HG03442 (cell line): Measurements from ENCODE around the gene NUMBL.

Experiments
- ATAC-seq: cut with Tn5 transposase; IDR thresholded peaks from one replicate; pipeline ENCODE4 v1.9.1; 2021; ENCODE audit warnings: mild to moderate bottlenecking, moderate library complexity; ENCODE audit not compliant: unreplicated experiment

The NUMBL gene

GRCh38 chr19:40691421-40692211 lies 1.2 kb upstream of the NUMBL start:
- no peak for ATAC-seq

GRCh38 chr19:40690693-40691420 lies 406 bp upstream of the NUMBL start:
- ATAC-seq: peak; percentile 61

GRCh38 chr19:40689339-40690049 lies 957 bp downstream of the NUMBL start:
- no peak for ATAC-seq

- ATAC-seq: no peak
Observed at GRCh38 chr19:40688987-40689338, 1.5 kb downstream of the NUMBL start.

GRCh38 chr19:40688309-40688708 lies 2.1 kb downstream of the NUMBL start:
- ATAC-seq: no peak

- no peak for ATAC-seq
Observed at GRCh38 chr19:40687525-40688016, 2.9 kb downstream of the NUMBL start.

DNA sequence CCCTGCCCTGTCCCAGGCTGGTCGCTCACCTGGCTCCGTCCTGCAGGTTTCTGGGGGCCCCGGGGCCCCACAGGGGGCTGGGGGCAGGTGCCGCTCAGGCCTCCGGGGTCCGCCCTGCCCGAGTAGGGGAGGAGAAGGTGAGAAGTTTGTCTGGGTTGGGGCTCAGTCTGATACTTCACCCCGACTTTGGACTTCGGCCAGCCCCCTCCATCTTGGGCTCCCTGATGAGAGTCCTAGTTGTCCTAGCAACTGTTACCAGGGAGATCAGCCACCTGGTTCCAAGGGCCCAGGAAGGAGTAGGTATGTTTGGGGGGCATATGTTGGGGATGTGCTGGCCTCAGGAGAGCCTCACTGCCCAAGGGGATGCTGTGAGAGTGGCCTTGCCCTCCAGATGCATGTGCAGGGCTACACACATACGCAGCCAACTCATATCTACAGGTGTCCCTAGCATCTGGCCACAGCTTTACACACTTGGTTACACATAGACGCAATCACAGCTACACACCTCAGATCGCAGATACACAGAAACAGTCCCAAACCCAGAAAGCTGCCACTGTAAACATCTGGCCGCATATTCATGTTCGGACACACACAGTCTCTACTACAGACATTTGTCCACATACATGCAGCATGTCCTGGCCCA lies 3.4 kb downstream of the NUMBL start:
- no peak for ATAC-seq

GRCh38 chr19:40685563-40685962 lies 4.9 kb downstream of the NUMBL start:
- no peak for ATAC-seq

GRCh38 chr19:40685016-40685526 lies 5.4 kb downstream of the NUMBL start:
- ATAC-seq: no peak

DNA sequence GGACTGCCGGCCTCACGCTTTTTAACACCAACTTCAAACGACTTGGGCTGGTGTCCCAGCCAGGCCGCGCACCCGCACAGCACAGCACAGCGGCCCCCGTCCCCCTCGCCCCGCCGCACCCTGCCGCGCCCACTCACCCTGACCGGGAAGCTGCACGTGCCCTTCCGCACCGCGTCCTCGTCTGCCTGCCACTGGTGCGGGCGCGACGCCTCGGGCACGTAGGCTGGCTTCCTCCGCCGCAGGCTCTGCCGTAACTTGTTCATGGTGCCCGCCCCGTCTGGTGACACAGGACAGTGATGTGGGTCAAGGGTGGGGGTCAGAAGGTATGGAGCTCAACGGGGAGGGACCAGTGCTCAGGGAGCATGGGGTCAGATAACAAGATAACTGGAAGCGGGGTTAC lies 6.2 kb downstream of the NUMBL start:
- ATAC-seq: no peak

DNA sequence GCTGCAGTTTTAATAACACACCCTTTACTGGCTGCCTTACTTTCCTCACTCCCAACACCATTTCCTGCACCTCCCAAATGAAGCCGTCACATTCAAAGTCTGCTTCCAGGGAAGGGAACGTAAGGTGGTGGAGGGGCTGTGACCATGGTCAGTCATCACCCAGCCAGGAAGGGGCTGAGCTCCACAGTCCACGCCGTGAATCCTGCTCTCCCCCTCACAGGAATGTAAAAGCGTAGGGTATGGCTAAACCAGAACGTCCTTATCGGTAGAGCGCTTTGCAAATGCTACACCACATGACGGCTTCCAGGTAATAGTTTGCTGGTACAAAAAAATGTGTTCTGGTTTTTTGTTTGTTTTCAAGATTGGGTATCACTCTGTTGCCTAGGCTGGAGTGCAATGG lies 7.0 kb downstream of the NUMBL start:
- ATAC-seq: no peak

DNA sequence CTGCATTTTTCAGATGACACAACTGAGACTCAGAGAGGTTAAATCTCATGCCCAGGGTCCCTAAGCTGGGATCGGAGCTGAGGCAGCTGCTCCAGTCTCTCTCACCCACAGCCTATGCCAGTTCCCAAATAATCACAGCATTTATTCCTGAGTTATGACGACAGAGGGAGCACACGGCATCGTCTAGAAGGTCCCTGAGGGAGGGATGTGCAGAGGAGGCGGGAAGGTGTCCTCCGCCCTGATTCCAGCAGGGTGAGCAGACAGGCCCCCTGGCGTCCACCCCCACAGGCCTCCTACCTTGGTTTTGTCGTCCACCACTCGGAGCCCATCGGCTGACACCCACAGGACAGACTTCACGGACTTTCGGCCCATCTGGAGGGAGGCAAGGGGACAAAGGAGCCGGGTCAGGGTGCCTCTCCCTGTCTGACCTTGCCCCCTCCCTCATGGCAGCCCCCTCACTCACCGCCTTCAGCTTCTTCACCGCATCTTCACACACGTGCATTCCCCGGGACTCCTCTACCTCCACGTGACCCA lies 8.0 kb downstream of the NUMBL start:
- no peak for ATAC-seq

DNA sequence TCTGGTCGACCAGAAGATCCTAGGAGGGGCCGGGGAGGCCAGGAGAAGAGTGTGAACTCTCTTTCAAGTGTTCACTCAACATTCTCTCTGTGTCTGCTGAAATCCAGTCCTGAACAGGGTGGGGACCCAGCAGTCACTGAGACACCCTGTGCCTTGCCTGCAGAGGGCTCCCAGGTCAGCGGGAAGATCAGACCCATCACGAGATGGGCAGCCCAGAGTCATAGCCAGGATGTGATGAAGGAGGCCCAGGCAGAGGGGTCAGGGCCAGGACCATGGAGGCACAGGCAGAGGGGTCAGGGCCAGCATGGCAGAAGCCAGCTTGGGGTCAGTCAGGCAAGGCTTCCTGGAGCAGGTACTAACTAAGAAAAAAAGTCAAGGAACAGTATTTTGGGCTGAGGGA lies 9.4 kb downstream of the NUMBL start:
- ATAC-seq: no peak

DNA sequence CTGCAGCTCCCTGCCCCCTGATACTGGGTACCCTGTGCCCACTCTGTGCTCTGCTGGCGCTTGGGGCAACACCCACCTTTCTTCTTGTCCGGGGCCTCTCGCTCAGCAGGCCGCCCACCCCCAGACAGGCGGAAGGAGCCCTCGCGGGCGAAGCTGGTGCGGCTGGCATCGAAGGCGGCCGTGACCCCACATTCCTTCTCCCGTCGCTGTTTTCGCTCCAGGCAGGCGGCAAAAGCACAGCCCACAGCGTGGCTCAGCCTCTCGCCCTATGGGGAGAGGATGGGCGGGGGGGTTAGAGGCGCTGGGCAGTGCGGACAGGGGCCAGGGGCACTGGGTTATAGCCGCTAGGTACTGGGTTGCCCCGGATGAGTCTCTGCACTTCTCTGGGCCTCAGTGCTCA lies 13.3 kb downstream of the NUMBL start:
- ATAC-seq: no peak

DNA sequence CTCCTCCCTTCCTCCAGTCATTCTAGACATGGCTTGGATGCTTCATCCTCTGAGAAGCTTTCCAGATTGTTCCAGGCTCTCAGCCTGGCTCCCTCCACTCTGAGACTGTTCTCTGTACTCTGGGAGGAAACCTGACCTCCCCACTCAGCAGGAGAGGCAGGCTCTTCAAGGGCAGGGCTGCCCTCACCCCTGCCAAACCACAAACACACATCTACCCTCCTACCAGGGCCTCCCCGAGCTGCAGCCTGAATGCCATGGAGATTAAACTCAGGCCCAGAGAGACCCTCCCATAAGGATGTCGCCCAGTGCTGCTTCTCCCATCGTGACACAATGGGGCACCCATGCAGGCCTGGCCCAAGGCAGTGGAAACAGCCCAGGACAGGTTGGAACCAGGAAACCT lies 16.2 kb downstream of the NUMBL start:
- ATAC-seq: no peak

- ATAC-seq: no peak
Observed at GRCh38 chr19:40673397-40673796, 17.1 kb downstream of the NUMBL start.

DNA sequence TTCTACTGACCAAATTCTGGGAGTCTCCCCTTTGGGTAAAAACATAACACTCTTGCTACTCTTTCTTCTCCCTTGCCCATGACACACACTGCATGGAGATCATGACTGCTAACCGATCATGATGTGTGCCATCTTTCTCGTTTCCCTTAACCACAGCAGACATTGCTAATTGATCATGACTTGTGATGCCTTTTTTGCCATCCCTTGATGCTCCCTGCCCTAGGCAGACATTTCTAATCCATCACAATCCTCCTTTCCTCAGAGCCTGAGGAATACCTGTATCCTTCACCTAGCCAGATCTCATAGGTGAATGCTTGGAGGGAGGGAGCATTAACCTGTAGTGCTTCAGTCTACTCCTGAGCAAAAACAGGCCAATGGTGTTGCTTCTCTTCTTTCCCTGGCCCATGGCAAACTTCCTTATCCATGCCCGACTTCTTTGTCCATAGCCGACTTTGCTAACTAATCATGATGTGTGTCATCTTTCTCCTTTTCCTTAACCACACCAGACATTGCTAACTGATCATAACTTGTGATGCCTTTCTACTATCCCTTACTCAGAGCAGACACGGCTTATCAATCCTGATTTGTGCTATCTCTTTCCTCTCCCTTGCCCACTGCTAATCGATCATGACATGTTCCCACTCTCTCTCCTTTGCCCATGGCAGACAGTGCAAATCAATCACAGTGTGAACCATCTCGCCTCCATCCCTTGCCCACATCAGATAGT lies 17.7 kb downstream of the NUMBL start:
- ATAC-seq: no peak

DNA sequence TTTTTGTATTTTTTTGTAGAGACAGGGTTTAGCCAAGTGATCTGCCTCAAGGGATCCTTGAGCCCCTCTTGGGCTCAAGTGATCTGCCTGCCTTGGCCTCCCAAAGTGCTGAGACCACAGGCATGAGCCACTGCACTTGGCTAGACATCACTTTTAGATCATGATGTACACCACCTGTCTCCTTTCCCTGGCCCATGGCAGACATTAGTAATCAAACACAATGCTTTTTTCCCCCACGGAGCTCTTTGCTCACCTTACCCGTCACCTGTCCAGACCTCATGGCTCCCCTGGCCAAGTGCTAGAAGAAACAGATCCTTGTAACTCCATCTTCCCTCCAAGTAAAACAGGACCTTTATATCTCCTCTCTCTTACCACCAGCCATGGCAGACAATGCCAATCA lies 18.4 kb downstream of the NUMBL start:
- ATAC-seq: no peak

GRCh38 chr19:40671404-40671803 lies 19.0 kb downstream of the NUMBL start:
- no peak for ATAC-seq

DNA sequence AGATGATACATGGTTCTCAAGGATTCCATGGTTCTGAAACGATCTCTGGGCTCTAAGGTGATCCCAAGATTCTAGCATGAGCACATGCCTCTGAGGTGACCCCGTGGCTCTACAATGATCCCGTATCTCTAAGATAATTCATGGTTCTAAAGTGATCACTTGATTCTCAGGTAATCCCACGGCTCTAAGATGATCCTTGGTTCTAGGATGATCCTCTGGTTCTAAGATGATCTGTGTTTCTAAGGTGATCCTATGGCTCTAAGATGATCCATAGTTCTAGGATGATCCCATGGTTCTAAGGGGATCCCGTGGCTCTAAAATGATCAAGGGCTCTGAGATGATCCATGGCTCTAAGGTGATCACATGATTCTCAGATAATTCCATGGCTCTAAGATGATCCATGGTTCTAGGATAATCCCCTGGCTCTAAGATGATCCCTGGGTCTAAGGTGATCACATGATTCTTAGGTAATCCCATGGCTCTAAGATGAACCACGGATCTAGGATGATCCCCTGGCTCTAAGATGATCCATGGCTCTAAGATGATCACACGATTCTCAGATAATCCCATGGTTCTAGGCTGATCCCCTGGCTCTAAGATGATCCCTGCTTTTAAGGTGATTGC lies 21.3 kb downstream of the NUMBL start:
- no peak for ATAC-seq
